Thymus (tissue), 11 donors: ENCODE data around the gene HIVEP2. TPM values are rescaled to one million over a fixed set of nuclear protein-coding genes. Genes with fewer than 3 reads are reported as not detected.

Experiments used
- DNase-seq, 9 donors: peaks; one replicate each; pipeline ENCODE4 v3.0.0-alpha.2; 2013; ENCODE audit warnings: low spot score in 9 of 9, low read depth in 6 of 9, missing footprints in 1 of 9
- H3K27ac ChIP-seq, 2 donors: one replicate each; pipeline ENCODE4 v1.5.1; 2013; ENCODE audit warnings: control low read depth in 1 of 2, low read depth in 1 of 2, low read length in 1 of 2, mild to moderate bottlenecking in 1 of 2, moderate library complexity in 1 of 2
- H3K27me3 ChIP-seq, 2 donors: one replicate each; pipeline ENCODE4 v1.5.1; 2013; ENCODE audit warnings: low read length in 1 of 2; ENCODE audit not compliant: control insufficient read depth in 2 of 2, insufficient read depth in 1 of 2
- H3K36me3 ChIP-seq, 2 donors: one replicate each; pipeline ENCODE4 v1.5.1; 2013; ENCODE audit warnings: low read length in 1 of 2, mild to moderate bottlenecking in 1 of 2, moderate library complexity in 1 of 2; ENCODE audit not compliant: control insufficient read depth in 2 of 2, insufficient read depth in 2 of 2
- H3K4me1 ChIP-seq, 2 donors: one replicate each; pipeline ENCODE4 v1.5.1; 2013; ENCODE audit warnings: low read length in 2 of 2; ENCODE audit not compliant: control insufficient read depth in 2 of 2, insufficient read depth in 2 of 2
- H3K4me3 ChIP-seq, 2 donors: one replicate each; pipeline ENCODE4 v1.5.1; 2013; ENCODE audit warnings: low read length in 2 of 2, control low read depth in 1 of 2, mild to moderate bottlenecking in 1 of 2
- H3K9me3 ChIP-seq, 2 donors: one replicate each; pipeline ENCODE4 v1.5.1; 2013; ENCODE audit warnings: low read length in 1 of 2, mild to moderate bottlenecking in 1 of 2; ENCODE audit not compliant: control insufficient read depth in 2 of 2, insufficient read depth in 1 of 2
- WGBS: extraction: QIAGEN DNeasy Blood & Tissue Kit; methylation state at CpG from one replicate; pipeline ENCODE4 v1.1.7; 2013; 5-methylcytosine and 5-hydroxymethylcytosine counted together
- polyA plus RNA-seq: library from polyadenylated mRNA; stranded (reverse); fragments of 200-250 nt; gene quantifications from one replicate; pipeline ENCODE4 v1.2.3, GENCODE V29; 2013
- total RNA-seq: library from RNA; stranded (reverse); fragments of 120-200 nt; gene quantifications from one replicate; pipeline ENCODE4 v1.2.4, GENCODE V29; 2013
- donor health status: healthy.

Gene HIVEP2
- total and polyA plus RNA-seq, 2 donors = 11.6 to 16.4 TPM

DNA sequence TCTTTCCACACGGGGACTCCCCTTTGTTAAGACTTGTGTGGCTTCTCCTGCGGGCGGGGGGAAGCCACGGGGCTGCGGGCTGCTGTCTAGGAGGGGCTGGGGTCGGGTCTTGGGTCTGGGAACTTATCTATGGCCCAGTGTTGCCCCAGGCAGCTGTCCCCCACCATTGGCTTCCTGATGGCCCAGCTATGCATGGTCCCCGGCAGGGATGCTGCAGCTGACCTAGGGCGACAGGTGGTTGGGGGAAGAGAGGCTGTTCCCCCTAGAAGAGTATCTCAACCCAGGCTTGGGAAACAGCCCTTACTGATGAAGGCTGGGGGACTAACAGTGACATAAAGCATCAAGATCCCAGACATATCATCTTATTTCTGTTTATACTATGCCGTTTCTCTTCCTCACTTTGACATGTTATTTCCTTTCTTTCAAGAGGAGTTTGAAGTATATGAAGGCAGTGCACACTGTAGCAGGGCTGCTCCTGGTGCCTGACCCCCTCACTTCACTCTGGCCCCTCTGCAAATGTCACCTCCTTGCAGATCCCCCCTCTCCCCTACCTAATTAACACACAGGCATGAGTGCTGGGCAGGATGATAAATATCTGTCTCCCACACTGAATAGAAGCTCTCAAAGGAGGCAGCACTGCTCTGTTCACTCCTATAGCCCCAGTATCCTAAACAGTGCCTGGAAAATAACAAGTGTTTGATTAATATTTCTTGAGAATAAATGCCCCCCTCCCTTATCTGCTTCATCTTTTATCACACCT is 87.0 kb downstream of the HIVEP2 start:
- H3K4me3 ChIP-seq = peak overlapping the region; percentile 14 to 17
- 17% methylated on average over 9 of the region's 9 CpGs for WGBS
- no peaks in the 10 kb centered on the region for H3K9me3 ChIP-seq
- peaks cover 0 to 3% of the 10 kb centered on the region in 2 donors for H3K36me3 ChIP-seq
- H3K27me3 ChIP-seq = no peaks in the 10 kb centered on the region
- peaks cover 40 to 56% of the 10 kb centered on the region in 2 donors for H3K4me1 ChIP-seq
- DNase-seq = peak in 1 of 9 donors; percentile 52
- peak overlapping the region; percentile 80 to 83 for H3K27ac ChIP-seq

DNA sequence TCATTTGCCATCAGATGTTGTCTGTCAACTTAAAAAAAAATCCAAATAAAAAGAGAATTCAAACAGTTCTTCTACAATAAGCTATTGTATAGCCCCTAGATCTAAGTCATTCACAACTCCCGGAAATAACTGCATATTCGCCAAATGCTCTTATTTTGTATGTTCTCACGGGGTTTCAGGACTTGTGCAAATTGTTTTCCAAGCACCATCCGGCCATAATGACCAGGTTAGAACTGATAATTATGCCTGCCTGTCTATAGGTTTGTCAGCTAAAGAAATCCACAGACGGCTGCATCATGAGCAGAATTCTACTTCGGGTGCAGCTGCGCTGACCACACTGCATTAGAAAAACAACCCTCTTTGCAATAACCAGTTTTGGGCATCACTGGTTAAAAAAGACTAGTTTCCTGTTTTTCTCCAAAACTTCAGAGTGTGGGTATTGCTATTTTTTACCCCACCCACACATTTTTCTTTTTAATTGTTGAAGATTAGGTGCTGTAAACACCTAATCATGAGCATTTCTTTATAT is 87.7 kb downstream of the HIVEP2 start:
- no peaks in the 10 kb centered on the region for H3K9me3 ChIP-seq
- H3K4me3 ChIP-seq = peak overlapping the region; percentile 14 to 17
- peak in 1 of 9 donors; percentile 66 for DNase-seq
- WGBS = 44% methylated on average over 7 of the region's 7 CpGs
- peaks cover 0 to 3% of the 10 kb centered on the region in 2 donors for H3K36me3 ChIP-seq
- peaks cover 40 to 56% of the 10 kb centered on the region in 2 donors for H3K4me1 ChIP-seq
- H3K27ac ChIP-seq = peak overlapping the region; percentile 83 to 86
- H3K27me3 ChIP-seq = no peaks in the 10 kb centered on the region

DNA sequence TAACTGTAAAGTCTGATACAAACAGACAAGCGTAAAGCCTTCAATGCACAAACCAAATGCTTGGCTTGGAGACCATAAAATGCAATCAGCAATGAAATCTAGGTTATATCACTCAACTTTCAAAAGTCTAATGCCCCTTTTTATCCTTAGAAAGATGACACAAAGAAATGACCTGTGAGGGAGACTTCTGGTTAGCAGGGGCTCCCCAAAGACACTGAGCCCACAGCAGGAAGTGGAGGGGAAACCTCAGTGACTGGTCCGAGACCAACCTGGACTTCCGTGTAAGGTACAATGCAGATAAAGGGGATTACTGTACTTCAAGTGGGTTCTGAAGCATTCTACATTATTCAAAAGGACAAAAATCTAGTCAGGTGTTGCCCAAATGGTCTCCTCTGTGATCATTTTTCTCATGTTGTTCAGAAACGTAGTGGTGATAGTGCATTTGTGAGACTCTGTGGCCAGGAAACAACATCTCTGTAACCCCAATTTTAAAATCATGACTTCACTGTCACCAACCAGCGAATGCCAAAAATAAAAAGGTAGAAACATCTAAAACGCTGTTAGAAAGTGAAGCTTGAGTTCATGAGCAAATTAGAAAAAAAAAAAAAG is 88.2 kb downstream of the HIVEP2 start:
- Histone ChIP-seq H3K27me3 (no peaks in the 10 kb centered on the region), H3K4me3 (no peak overlapping the region), H3K36me3 (peaks cover 0 to 3% of the 10 kb centered on the region in 2 donors), H3K9me3 (no peaks in the 10 kb centered on the region), H3K4me1 (peaks cover 40 to 56% of the 10 kb centered on the region in 2 donors), H3K27ac (peak overlapping the region; percentile 64 to 83)
- peak in 1 of 9 donors; percentile 50 for DNase-seq
- WGBS = 42% methylated on average over 6 of the region's 6 CpGs

DNA sequence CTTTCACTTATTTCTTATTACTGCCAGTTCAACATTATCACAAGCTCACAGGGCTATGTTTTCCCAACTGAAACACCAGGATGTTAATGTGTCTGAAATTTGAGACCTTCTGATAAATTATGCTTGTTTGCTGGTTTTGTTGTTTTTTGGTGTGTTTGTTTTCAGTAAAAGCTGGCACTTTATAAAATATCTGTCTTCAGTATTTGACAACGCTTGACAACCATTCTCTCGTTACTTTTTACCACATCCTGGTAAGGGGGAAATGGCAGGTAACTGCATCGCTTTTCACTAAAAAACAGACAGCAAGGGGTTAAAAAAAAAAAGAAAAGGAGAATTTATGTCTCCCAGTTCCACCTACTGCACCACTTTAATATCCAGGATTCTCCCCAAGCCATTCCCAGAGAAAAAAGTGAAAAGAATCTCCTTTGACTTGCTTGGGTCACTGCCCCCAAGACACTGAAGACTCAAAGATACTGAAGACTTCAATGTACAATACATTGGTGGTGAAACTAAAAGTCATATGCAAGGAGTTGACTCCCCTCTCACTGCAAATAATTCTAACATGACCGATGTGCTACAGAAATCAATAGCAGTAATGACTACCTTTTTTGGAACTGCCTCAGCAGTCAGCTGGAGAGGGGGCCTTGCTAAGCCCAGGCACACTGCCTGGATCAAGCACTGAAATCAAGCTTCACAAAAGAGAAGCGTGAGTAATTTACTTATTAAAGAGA is 88.9 kb downstream of the HIVEP2 start:
- Histone ChIP-seq H3K4me3 (no peak overlapping the region), H3K27ac (peak overlapping the region; percentile 69 to 83), H3K4me1 (peaks cover 40 to 58% of the 10 kb centered on the region in 2 donors), H3K9me3 (no peaks in the 10 kb centered on the region), H3K27me3 (no peaks in the 10 kb centered on the region), H3K36me3 (peaks cover 0 to 3% of the 10 kb centered on the region in 2 donors)
- 40% methylated on average over 5 of the region's 5 CpGs for WGBS
- peak in 3 of 9 donors; percentile 49 to 76 (median 60) for DNase-seq

DNA sequence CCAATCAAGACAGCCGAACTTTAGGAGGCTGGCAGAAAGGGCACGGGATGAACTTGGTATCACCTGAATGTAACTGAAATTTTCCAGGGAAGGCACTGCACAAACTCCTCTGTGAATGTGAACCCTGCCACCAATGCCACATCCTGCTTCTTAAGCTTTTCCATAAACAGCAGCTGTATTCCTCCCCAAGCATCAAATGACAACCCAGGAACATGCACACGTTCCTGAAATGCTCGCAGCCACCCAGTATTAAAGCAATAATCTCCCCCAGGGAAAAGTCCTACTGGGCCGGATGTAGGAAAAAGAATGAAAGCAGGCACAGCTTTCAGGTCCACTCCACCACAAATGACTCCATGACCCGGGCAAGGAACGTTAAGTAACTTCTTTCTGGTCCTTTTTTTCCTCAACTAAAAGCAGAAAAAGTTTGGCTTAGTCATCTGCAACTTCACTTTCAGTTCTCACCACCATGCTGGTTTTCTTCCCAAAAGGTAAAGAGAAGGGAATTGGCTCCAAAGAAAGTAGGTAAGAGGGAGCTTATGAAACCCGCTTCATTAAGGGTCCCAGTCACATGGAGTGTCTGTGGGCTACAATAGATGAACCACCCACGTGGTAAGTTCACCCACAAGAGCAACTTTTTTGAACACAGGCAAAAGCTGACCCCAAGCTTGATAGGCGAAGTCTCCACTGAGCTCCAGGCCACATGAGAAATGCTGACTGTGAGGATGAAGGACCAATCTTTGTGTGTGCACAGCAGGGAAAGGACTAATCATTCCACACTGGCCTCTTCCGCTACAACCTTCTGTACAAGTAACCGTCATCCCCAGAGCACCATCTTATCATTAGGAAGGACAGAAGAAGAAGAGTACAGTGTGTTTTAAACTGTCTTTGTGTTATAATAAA is 90.1 kb downstream of the HIVEP2 start:
- no peak overlapping the region for H3K4me3 ChIP-seq
- H3K27me3 ChIP-seq = no peaks in the 10 kb centered on the region
- H3K9me3 ChIP-seq = no peaks in the 10 kb centered on the region
- WGBS = 88% methylated on average over 12 of the region's 12 CpGs
- H3K4me1 ChIP-seq = peaks cover 40 to 59% of the 10 kb centered on the region in 2 donors
- no peak for DNase-seq
- H3K27ac ChIP-seq = peak overlapping the region in 1 of 2 donors; percentile 58
- no peaks in the 10 kb centered on the region for H3K36me3 ChIP-seq

DNA sequence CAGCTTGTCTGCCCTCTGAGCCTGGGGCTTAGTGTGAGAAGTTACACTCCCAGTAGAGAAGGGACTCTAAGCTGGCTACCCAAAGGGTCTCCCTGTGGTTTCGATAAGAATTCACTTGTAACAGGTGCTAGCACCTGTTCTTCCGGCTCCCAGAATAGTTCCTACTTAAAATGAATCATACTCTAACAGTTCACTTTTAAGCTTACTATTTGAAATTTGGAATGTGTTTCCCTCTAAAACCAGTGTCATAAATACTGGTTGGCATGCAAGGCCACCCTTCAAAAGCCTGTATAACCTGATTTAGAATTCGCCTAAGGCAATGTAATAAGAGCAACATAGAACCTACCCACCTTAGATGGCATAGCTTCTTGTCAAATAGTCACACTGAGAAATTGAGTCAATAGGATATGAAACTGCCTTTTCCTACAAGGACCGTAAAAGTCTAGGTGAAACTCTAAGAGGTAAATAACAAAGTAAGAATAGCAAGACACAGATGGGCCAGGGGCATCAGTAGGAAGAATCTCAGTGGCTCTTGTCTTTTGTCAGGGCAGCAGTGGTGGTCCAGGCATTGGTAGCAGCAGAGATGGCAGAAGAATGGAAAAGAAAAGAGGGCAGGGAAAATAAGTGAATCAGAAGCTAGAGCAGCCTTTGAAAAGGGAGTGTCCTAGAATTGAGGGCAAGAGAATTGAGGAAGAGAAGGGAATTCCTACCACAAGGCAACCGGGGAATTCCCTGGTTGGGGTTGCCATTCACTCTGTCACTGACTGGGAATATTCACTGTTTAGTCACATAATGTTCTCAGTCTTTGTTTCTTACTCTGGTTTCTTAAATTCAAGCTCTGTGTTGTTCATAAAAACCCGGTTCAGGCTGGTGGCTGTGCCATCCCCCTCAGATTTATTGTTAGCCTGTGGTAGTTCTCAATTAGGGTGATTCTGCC is 91.5 kb downstream of the HIVEP2 start:
- Histone ChIP-seq H3K27ac (peak overlapping the region in 1 of 2 donors; percentile 43), H3K27me3 (no peaks in the 10 kb centered on the region), H3K9me3 (no peaks in the 10 kb centered on the region), H3K4me3 (no peak overlapping the region), H3K4me1 (peaks cover 39 to 57% of the 10 kb centered on the region in 2 donors), H3K36me3 (no peaks in the 10 kb centered on the region)
- no peak for DNase-seq
- 85% methylated on average over 6 of the region's 6 CpGs for WGBS

DNA sequence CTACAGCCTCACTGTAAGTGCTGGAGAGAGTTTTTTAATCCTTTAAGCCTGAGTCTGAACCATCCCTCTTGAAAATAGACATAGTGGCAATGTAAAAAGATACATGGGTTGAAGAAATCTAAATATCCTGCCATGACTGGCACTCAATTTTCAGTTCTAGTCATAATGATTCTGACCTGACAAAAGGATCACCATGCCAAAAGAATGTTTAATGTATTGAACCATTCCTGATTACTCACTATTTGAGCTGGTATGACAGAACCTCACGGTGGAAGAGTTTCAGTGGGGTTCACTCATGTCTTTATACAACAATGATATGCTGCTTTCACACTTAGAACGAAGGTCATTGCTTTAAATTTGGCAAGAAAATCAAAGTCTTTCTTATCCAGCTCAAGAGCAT is 93.4 kb downstream of the HIVEP2 start:
- Histone ChIP-seq H3K27me3 (no peaks in the 10 kb centered on the region), H3K4me1 (peaks cover 32 to 47% of the 10 kb centered on the region in 2 donors), H3K4me3 (no peak overlapping the region), H3K9me3 (no peaks in the 10 kb centered on the region), H3K27ac (peak overlapping the region in 1 of 2 donors; percentile 39), H3K36me3 (no peaks in the 10 kb centered on the region)
- WGBS = 94% methylated on average over 2 of the region's 2 CpGs
- DNase-seq = no peak
